GM23338 (cell line): ENCODE measurements around the gene PLPPR5. TPM values are rescaled to one million over a fixed set of nuclear protein-coding genes. Genes with fewer than 3 reads are reported as not detected.

Experiments
- ATAC-seq: fragments of 200-7000 bp; cut with Tn5 transposase; 3 replicates; pipeline ENCODE4 v1.9.1; 2020
- DNase-seq: peaks from one replicate; pipeline ENCODE4 v3.0.0-alpha.2; 2015; ENCODE audit warnings: low spot score
- H2AFZ ChIP-seq: fragments of 200-600 bp; sonication (generic); 2 replicates; pipeline ENCODE4 v1.8.0; 2016; ENCODE audit warnings: antibody characterized with exemption, mild to moderate bottlenecking, moderate library complexity
- H3F3A ChIP-seq: fragments of 200-600 bp; sonication (generic); replicated peaks from 2 replicates; pipeline ENCODE4 v1.8.0; 2017; ENCODE audit warnings: antibody characterized with exemption, mixed run types, low read depth
- H3K27ac ChIP-seq: fragments of 200-600 bp; sonication (generic); 2 replicates; pipeline ENCODE4 v1.6.1; 2016; ENCODE audit warnings: low read depth
- H3K27me3 ChIP-seq: fragments of 200-600 bp; sonication (generic); 2 replicates; pipeline ENCODE4 v1.8.0; 2016; ENCODE audit warnings: mild to moderate bottlenecking, mixed run types, moderate library complexity; ENCODE audit not compliant: insufficient read depth
- H3K36me3 ChIP-seq: fragments of 200-600 bp; sonication (generic); 2 replicates; pipeline ENCODE4 v1.8.0; 2016; ENCODE audit warnings: mild to moderate bottlenecking; ENCODE audit not compliant: insufficient read depth
- H3K4me1 ChIP-seq: fragments of 200-600 bp; sonication (generic); 2 replicates; pipeline ENCODE4 v1.8.0; 2016; ENCODE audit warnings: mild to moderate bottlenecking, moderate library complexity; ENCODE audit not compliant: insufficient read depth
- H3K4me2 ChIP-seq: fragments of 200-600 bp; sonication (generic); 2 replicates; pipeline ENCODE4 v1.7.1; 2017; ENCODE audit warnings: mixed run types
- H3K4me3 ChIP-seq: fragments of 200-600 bp; sonication (generic); 2 replicates; pipeline ENCODE4 v1.6.1; 2016; ENCODE audit warnings: mixed run types
- H3K79me2 ChIP-seq: fragments of 200-600 bp; sonication (generic); replicated peaks from 2 replicates; pipeline ENCODE4 v1.8.0; 2017; ENCODE audit warnings: mild to moderate bottlenecking; ENCODE audit not compliant: insufficient read depth
- H3K9me2 ChIP-seq: fragments of 200-600 bp; sonication (generic); 2 replicates; pipeline ENCODE4 v1.8.0; 2017; ENCODE audit not compliant: insufficient read depth
- H4K20me1 ChIP-seq: fragments of 200-600 bp; sonication (generic); replicated peaks from 2 replicates; pipeline ENCODE4 v1.8.0; 2017; ENCODE audit warnings: mild to moderate bottlenecking; ENCODE audit not compliant: insufficient read depth
- H3K27ac Mint-ChIP-seq: 2 replicates; pipeline ENCODE4 v1.8.0; 2020; ENCODE audit warnings: inconsistent platforms, mild to moderate bottlenecking, moderate library complexity, mixed read lengths
- H3K27me3 Mint-ChIP-seq: 3 replicates; pipeline ENCODE4 v1.8.0; 2022; ENCODE audit warnings: low read depth, mild to moderate bottlenecking, moderate library complexity, mixed read lengths, inconsistent platforms; ENCODE audit not compliant: insufficient read depth, poor library complexity
- H3K36me3 Mint-ChIP-seq: 3 replicates; pipeline ENCODE4 v1.8.0; 2021; ENCODE audit warnings: low read depth, mild to moderate bottlenecking, inconsistent platforms, moderate library complexity, mixed read lengths
- H3K4me1 Mint-ChIP-seq: 3 replicates; pipeline ENCODE4 v1.8.0; 2020; ENCODE audit warnings: mild to moderate bottlenecking, inconsistent platforms, mixed read lengths
- H3K4me3 Mint-ChIP-seq: 3 replicates; pipeline ENCODE4 v1.8.0; 2021; ENCODE audit warnings: moderate library complexity, mild to moderate bottlenecking, inconsistent platforms, mixed read lengths
- H3K9me3 Mint-ChIP-seq: 3 replicates; pipeline ENCODE4 v1.8.0; 2020; ENCODE audit warnings: moderate library complexity, mild to moderate bottlenecking, inconsistent platforms, mixed read lengths
- CREB1 ChIP-seq: fragments of 250-450 bp; sonication (Bioruptor Pico); IDR thresholded peaks from 2 replicates; pipeline ENCODE4 v1.5.0; 2020; ENCODE audit warnings: low read depth, mild to moderate bottlenecking, moderate library complexity
- ETS1 ChIP-seq: IDR thresholded peaks from 2 replicates; pipeline ENCODE4 v1.6.1; 2016; ENCODE audit warnings: antibody characterized with exemption
- EZH2 ChIP-seq: fragments of 200-600 bp; sonication (generic); IDR thresholded peaks from one replicate; pipeline ENCODE4 v1.8.0; 2017; ENCODE audit warnings: antibody characterized with exemption, mild to moderate bottlenecking, low read depth; ENCODE audit not compliant: unreplicated experiment
- EZH2phosphoT487 ChIP-seq: fragments of 200-600 bp; sonication (generic); IDR thresholded peaks from one replicate; pipeline ENCODE4 v1.8.1; 2018; ENCODE audit warnings: antibody characterized with exemption; ENCODE audit not compliant: unreplicated experiment
- JUNB ChIP-seq: IDR thresholded peaks from one replicate; pipeline ENCODE4 v1.6.1; 2016; ENCODE audit warnings: antibody characterized with exemption; ENCODE audit not compliant: unreplicated experiment
- NANOG ChIP-seq: IDR thresholded peaks from 2 replicates; pipeline ENCODE4 v1.6.1; 2016; ENCODE audit warnings: antibody characterized with exemption, borderline replicate concordance
- POLR2AphosphoS5 ChIP-seq: IDR thresholded peaks from 2 replicates; pipeline ENCODE4 v1.6.1; 2016; ENCODE audit warnings: antibody characterized with exemption, low read depth
- REST ChIP-seq: IDR thresholded peaks from one replicate; pipeline ENCODE4 v1.6.1; 2018; ENCODE audit warnings: antibody characterized with exemption; ENCODE audit not compliant: unreplicated experiment
- STAT1 ChIP-seq: IDR thresholded peaks from one replicate; pipeline ENCODE4 v1.6.1; 2016; ENCODE audit warnings: antibody characterized with exemption; ENCODE audit not compliant: unreplicated experiment
- ZNF114 ChIP-seq: fragments of 250-450 bp; sonication (Bioruptor Pico); IDR thresholded peaks from 2 replicates; pipeline ENCODE4 v1.5.0; 2020; ENCODE audit warnings: mild to moderate bottlenecking, moderate library complexity
- ZNF331 ChIP-seq: fragments of 250-450 bp; sonication (Bioruptor Pico); IDR thresholded peaks from 2 replicates; pipeline ENCODE4 v1.5.0; 2020; ENCODE audit warnings: low read depth, mild to moderate bottlenecking, moderate library complexity
- polyA plus RNA-seq: library from polyadenylated mRNA; unstranded; fragments of >200 nt; fragmentation: Nextera tagmentation; extraction: Ambion mirVana; gene quantifications from 2 replicates; pipeline ENCODE4 v1.2.1, GENCODE V29; 2016
- total RNA-seq: library from RNA; depleted of rRNA; stranded (reverse); fragments of >200 nt; shearing (Covaris generic); gene quantifications from 2 replicates; pipeline ENCODE4 v1.2.3, GENCODE V29; 2014
- TF ChIP-seq, protein P1 (sequence below), 2 experiments: fragments of 200-600 bp in 1 of 2; sonication (generic) in 1 of 2; conservative IDR thresholded peaks; 2 replicates each; pipeline versions ENCODE4 v1.5.1 to v1.6.1; 2016 to 2017; ENCODE audit warnings: antibody characterized with exemption in 2 of 2, low read depth in 2 of 2, mild to moderate bottlenecking in 2 of 2, moderate library complexity in 1 of 2
- TF ChIP-seq, protein P2 (sequence below): fragments of 250-450 bp; sonication (Bioruptor Pico); IDR thresholded peaks from 2 replicates; pipeline ENCODE4 v1.5.0; 2020; ENCODE audit warnings: mild to moderate bottlenecking, moderate library complexity

The PLPPR5 gene
- total and polyA plus RNA-seq, 2 experiments from 2014 or later: 3.2 to 4.2 TPM

- ATAC-seq (no peak), DNase-seq (no peak)
- Histone ChIP-seq H3K4me2 (no peak overlapping the region), H3F3A (no peaks in the 10 kb centered on the region), H3K79me2 (no peaks in the 10 kb centered on the region), H3K9me2 (no peaks in the 10 kb centered on the region), H4K20me1 (no peaks in the 10 kb centered on the region), H3K27ac (no peak overlapping the region), H3K27me3 (no peaks in the 10 kb centered on the region), H3K36me3 (0 out of 2 replicates have a peak, but pooled peaks cover 3% of the 10 kb centered on the region), H3K4me3 (no peak overlapping the region), H3K4me1 (no peaks in the 10 kb centered on the region), H2AFZ (no peak overlapping the region)
- Mint-ChIP-seq H3K4me3 (no peak overlapping the region), H3K27me3 (peaks cover 4% of the 10 kb centered on the region), H3K4me1 (no peaks in the 10 kb centered on the region), H3K9me3 (peaks cover 24% of the 10 kb centered on the region), H3K36me3 (peaks cover 21% of the 10 kb centered on the region; the same call in 2 of the 3 replicates), H3K27ac (no peak overlapping the region)
- no peak for TF ChIP-seq ETS1
- TF ChIP-seq STAT1: no peak
- no peak for TF ChIP-seq ZNF331 (CRISPR knock-in tag)
- TF ChIP-seq POLR2AphosphoS5: no peak
- TF ChIP-seq NANOG: no peak
- no peak for TF ChIP-seq JUNB
- no peak for TF ChIP-seq CREB1
- TF ChIP-seq, protein P1, sequence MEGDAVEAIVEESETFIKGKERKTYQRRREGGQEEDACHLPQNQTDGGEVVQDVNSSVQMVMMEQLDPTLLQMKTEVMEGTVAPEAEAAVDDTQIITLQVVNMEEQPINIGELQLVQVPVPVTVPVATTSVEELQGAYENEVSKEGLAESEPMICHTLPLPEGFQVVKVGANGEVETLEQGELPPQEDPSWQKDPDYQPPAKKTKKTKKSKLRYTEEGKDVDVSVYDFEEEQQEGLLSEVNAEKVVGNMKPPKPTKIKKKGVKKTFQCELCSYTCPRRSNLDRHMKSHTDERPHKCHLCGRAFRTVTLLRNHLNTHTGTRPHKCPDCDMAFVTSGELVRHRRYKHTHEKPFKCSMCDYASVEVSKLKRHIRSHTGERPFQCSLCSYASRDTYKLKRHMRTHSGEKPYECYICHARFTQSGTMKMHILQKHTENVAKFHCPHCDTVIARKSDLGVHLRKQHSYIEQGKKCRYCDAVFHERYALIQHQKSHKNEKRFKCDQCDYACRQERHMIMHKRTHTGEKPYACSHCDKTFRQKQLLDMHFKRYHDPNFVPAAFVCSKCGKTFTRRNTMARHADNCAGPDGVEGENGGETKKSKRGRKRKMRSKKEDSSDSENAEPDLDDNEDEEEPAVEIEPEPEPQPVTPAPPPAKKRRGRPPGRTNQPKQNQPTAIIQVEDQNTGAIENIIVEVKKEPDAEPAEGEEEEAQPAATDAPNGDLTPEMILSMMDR (conservative IDR thresholded peaks at IDR 0.05; ENCODE audit: low read depth in 2 of 2): no peak
- TF ChIP-seq EZH2phosphoT487: no peak
- TF ChIP-seq, protein P2, sequence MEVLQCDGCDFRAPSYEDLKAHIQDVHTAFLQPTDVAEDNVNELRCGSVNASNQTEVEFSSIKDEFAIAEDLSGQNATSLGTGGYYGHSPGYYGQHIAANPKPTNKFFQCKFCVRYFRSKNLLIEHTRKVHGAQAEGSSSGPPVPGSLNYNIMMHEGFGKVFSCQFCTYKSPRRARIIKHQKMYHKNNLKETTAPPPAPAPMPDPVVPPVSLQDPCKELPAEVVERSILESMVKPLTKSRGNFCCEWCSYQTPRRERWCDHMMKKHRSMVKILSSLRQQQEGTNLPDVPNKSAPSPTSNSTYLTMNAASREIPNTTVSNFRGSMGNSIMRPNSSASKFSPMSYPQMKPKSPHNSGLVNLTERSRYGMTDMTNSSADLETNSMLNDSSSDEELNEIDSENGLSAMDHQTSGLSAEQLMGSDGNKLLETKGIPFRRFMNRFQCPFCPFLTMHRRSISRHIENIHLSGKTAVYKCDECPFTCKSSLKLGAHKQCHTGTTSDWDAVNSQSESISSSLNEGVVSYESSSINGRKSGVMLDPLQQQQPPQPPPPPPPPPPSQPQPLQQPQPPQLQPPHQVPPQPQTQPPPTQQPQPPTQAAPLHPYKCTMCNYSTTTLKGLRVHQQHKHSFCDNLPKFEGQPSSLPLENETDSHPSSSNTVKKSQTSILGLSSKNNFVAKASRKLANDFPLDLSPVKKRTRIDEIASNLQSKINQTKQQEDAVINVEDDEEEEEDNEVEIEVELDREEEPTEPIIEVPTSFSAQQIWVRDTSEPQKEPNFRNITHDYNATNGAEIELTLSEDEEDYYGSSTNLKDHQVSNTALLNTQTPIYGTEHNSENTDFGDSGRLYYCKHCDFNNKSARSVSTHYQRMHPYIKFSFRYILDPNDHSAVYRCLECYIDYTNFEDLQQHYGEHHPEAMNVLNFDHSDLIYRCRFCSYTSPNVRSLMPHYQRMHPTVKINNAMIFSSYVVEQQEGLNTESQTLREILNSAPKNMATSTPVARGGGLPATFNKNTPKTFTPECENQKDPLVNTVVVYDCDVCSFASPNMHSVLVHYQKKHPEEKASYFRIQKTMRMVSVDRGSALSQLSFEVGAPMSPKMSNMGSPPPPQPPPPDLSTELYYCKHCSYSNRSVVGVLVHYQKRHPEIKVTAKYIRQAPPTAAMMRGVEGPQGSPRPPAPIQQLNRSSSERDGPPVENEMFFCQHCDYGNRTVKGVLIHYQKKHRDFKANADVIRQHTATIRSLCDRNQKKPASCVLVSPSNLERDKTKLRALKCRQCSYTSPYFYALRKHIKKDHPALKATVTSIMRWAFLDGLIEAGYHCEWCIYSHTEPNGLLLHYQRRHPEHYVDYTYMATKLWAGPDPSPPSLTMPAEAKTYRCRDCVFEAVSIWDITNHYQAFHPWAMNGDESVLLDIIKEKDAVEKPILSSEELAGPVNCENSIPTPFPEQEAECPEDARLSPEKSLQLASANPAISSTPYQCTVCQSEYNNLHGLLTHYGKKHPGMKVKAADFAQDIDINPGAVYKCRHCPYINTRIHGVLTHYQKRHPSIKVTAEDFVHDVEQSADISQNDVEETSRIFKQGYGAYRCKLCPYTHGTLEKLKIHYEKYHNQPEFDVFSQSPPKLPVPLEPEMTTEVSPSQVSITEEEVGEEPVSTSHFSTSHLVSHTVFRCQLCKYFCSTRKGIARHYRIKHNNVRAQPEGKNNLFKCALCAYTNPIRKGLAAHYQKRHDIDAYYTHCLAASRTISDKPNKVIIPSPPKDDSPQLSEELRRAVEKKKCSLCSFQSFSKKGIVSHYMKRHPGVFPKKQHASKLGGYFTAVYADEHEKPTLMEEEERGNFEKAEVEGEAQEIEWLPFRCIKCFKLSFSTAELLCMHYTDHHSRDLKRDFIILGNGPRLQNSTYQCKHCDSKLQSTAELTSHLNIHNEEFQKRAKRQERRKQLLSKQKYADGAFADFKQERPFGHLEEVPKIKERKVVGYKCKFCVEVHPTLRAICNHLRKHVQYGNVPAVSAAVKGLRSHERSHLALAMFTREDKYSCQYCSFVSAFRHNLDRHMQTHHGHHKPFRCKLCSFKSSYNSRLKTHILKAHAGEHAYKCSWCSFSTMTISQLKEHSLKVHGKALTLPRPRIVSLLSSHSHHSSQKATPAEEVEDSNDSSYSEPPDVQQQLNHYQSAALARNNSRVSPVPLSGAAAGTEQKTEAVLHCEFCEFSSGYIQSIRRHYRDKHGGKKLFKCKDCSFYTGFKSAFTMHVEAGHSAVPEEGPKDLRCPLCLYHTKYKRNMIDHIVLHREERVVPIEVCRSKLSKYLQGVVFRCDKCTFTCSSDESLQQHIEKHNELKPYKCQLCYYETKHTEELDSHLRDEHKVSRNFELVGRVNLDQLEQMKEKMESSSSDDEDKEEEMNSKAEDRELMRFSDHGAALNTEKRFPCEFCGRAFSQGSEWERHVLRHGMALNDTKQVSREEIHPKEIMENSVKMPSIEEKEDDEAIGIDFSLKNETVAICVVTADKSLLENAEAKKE (CRISPR knock-in tag): no peak
- no peak for TF ChIP-seq EZH2
- TF ChIP-seq ZNF114: no peak
- TF ChIP-seq REST: no peak
Observed at GRCh38 chr1:98881901-98882300, 122.8 kb downstream of the PLPPR5 start.
